Left lung (tissue), 10 donors: Measurements from ENCODE around the gene YARS1. TPM values are rescaled to one million over a fixed set of nuclear protein-coding genes. Genes with fewer than 3 reads are reported as not detected.

Experiments used
- ATAC-seq: fragments of 200-7000 bp; cut with Tn5 transposase; one replicate; pipeline ENCODE4 v1.9.1; 2020; ENCODE audit warnings: moderate library complexity
- DNase-seq, 4 donors: peaks; one replicate each; pipeline ENCODE4 v3.0.0-alpha.2; 2013 to 2020
- H3K27ac ChIP-seq, 2 donors: fragments of 200-600 bp; sonication (generic) in 1 of 2; one replicate each; pipeline versions ENCODE4 v1.5.0 to v1.8.0; 2020 to 2021
- H3K27me3 ChIP-seq, 2 donors: fragments of 200-600 bp; sonication (generic) in 1 of 2; one replicate each; pipeline versions ENCODE4 v1.5.0 to v1.8.0; 2020 to 2021
- H3K36me3 ChIP-seq, 2 donors: fragments of 200-600 bp; sonication (generic) in 1 of 2; one replicate each; pipeline versions ENCODE4 v1.5.0 to v1.8.0; 2020 to 2021
- H3K4me1 ChIP-seq, 2 donors: fragments of 200-600 bp; one replicate each; pipeline ENCODE4 v1.8.0; 2021
- H3K4me3 ChIP-seq, 2 donors: fragments of 200-600 bp; sonication (generic) in 1 of 2; one replicate each; pipeline versions ENCODE4 v1.5.0 to v1.8.0; 2020 to 2021; ENCODE audit warnings: mild to moderate bottlenecking in 1 of 2
- H3K9me3 ChIP-seq, 2 donors: fragments of 200-600 bp; sonication (generic) in 1 of 2; one replicate each; pipeline versions ENCODE4 v1.5.0 to v1.8.0; 2020 to 2021
- CTCF ChIP-seq, 2 donors: fragments of 200-600 bp; sonication (generic) in 1 of 2; IDR thresholded peaks; one replicate each; pipeline versions ENCODE4 v1.5.0 to v1.8.0; 2021; ENCODE audit warnings: antibody characterized with exemption in 2 of 2
- intact Hi-C, 2 donors: fragments of 100-400 bp; cut with DNase I; formaldehyde crosslinking; loops; one replicate each; pipeline versions ENCODE4 v1.11.2 to v1.14.2; 2022
- polyA plus RNA-seq, 6 donors: library from polyadenylated mRNA; unstranded; fragments of 120-200 nt; gene quantifications; one replicate each; pipeline ENCODE4 v1.2.1, GENCODE V29; 2013; ENCODE audit not compliant: insufficient read length in 6 of 6
- total RNA-seq, 2 donors: library from RNA; stranded (reverse); fragmentation: NEBNext Ultra II Directional; extraction: Animal tissue kit (Norgen Biotek cat#: 25700); gene quantifications; one replicate each; pipeline ENCODE4 v1.2.1, GENCODE V29; 2021
- donor health status: DM: no; HTN: yes; CAD: no.
- donor health status: DM: no; HTN: no; CAD: no.

YARS1 gene
- total and polyA plus RNA-seq, 8 donors: 68.8 to 126 (median 78.0) TPM

GRCh38 chr1:32780628-32781234 lies 36.4 kb downstream of the YARS1 start:
- TF ChIP-seq CTCF (IDR thresholded peaks at IDR 0.05): no peak
- intact Hi-C loops: no loop called here
- Histone ChIP-seq H3K27ac (no peak overlapping the region), H3K4me3 (no peak overlapping the region), H3K36me3 (peaks cover 0 to 100% of the 10 kb centered on the region in 2 donors), H3K27me3 (no peaks in the 10 kb centered on the region), H3K9me3 (no peaks in the 10 kb centered on the region), H3K4me1 (peaks cover under 1 to 2% of the 10 kb centered on the region in 2 donors)
- DNase-seq (no peak), ATAC-seq (no peak)

- H3K27me3 ChIP-seq: no peaks in the 10 kb centered on the region
- H3K4me3 ChIP-seq: no peak overlapping the region
- no peaks in the 10 kb centered on the region for H3K9me3 ChIP-seq
- H3K36me3 ChIP-seq: peaks cover 0 to 100% of the 10 kb centered on the region in 2 donors
- TF ChIP-seq CTCF (IDR thresholded peaks at IDR 0.05): no peak
- intact Hi-C loops: no loop called here
- ATAC-seq: no peak
- peaks cover 8 to 9% of the 10 kb centered on the region in 2 donors for H3K4me1 ChIP-seq
- H3K27ac ChIP-seq: no peak overlapping the region
- no peak for DNase-seq
Observed at GRCh38 chr1:32780005-32780404, 37.2 kb downstream of the YARS1 start.

- Histone ChIP-seq H3K27me3 (no peaks in the 10 kb centered on the region), H3K27ac (no peak overlapping the region), H3K4me3 (no peak overlapping the region), H3K36me3 (peaks cover 0 to 100% of the 10 kb centered on the region in 2 donors), H3K4me1 (peaks cover 9 to 10% of the 10 kb centered on the region in 2 donors), H3K9me3 (no peaks in the 10 kb centered on the region)
- no peak for TF ChIP-seq CTCF (IDR thresholded peaks at IDR 0.05)
- DNase-seq (no peak), ATAC-seq (no peak)
- intact Hi-C loops: no loop called here
Observed at GRCh38 chr1:32779242-32779641, 37.9 kb downstream of the YARS1 start.

- Histone ChIP-seq H3K4me3 (no peak overlapping the region), H3K36me3 (peaks cover 0 to 79% of the 10 kb centered on the region in 2 donors), H3K4me1 (peaks cover 9 to 20% of the 10 kb centered on the region in 2 donors), H3K27ac (peak overlapping the region in 1 of 2 donors; percentile 29), H3K27me3 (no peaks in the 10 kb centered on the region), H3K9me3 (no peaks in the 10 kb centered on the region)
- ATAC-seq: no peak
- intact Hi-C loops: no loop called here
- no peak for TF ChIP-seq CTCF (IDR thresholded peaks at IDR 0.05)
- no peak for DNase-seq
Observed at GRCh38 chr1:32775640-32776337, 41.4 kb downstream of the YARS1 start.

GRCh38 chr1:32774950-32775634 lies 42.1 kb downstream of the YARS1 start:
- no peaks in the 10 kb centered on the region for H3K27me3 ChIP-seq
- peaks cover 9 to 20% of the 10 kb centered on the region in 2 donors for H3K4me1 ChIP-seq
- TF ChIP-seq CTCF (IDR thresholded peaks at IDR 0.05): no peak
- H3K27ac ChIP-seq: peak overlapping the region in 1 of 2 donors; percentile 29
- H3K36me3 ChIP-seq: peaks cover 0 to 79% of the 10 kb centered on the region in 2 donors
- ATAC-seq (peak; percentile 5), DNase-seq (no peak)
- intact Hi-C loops: loop anchor here in 1 of 2 donors (5.0 kb wide), 1 partner anchor 63 kb away; no protein-coding TSS in a partner anchor
- H3K9me3 ChIP-seq: no peaks in the 10 kb centered on the region
- H3K4me3 ChIP-seq: no peak overlapping the region
